ENCODE results near the gene ARHGAP30.
"Not testable (repeated sequence)": the region's sequence is repeated elsewhere in the genome, so short reads cannot be mapped to it uniquely, and the experiment has no call there.

Gene ARHGAP30

GRCh38 chr1:161021165-161021969 lies 48.3 kb downstream of the ARHGAP30 start:
- no peak for TF ChIP-seq EZH2phosphoT487 (IDR thresholded peaks at IDR 0.05; ENCODE audit: borderline replicate concordance, low read length)
- TF ChIP-seq, protein P1, sequence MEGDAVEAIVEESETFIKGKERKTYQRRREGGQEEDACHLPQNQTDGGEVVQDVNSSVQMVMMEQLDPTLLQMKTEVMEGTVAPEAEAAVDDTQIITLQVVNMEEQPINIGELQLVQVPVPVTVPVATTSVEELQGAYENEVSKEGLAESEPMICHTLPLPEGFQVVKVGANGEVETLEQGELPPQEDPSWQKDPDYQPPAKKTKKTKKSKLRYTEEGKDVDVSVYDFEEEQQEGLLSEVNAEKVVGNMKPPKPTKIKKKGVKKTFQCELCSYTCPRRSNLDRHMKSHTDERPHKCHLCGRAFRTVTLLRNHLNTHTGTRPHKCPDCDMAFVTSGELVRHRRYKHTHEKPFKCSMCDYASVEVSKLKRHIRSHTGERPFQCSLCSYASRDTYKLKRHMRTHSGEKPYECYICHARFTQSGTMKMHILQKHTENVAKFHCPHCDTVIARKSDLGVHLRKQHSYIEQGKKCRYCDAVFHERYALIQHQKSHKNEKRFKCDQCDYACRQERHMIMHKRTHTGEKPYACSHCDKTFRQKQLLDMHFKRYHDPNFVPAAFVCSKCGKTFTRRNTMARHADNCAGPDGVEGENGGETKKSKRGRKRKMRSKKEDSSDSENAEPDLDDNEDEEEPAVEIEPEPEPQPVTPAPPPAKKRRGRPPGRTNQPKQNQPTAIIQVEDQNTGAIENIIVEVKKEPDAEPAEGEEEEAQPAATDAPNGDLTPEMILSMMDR (IDR thresholded peaks at IDR 0.05; ENCODE audit: low read depth, low read length, poor library complexity, severe bottlenecking) = no peak
- Histone ChIP-seq H3K9me2 (replicated peaks; ENCODE audit: control insufficient read depth, low read length) (no peaks in the 10 kb centered on the region), H3F3A (ENCODE audit: control insufficient read depth, insufficient read depth) (peaks cover 18% of the 10 kb centered on the region), H3K4me1 (ENCODE audit: control insufficient read depth, low read length) (peaks cover 20% of the 10 kb centered on the region), H3K4me3 (ENCODE audit: low read length) (peak overlapping the region; percentile 68), H3K9me3 (ENCODE audit: control insufficient read depth, insufficient read depth, low read length) (no peaks in the 10 kb centered on the region), H3K4me2 (ENCODE audit: low read length) (peak overlapping the region; percentile 93), H3K27me3 (ENCODE audit: control insufficient read depth, low read length) (peaks cover 7% of the 10 kb centered on the region; the same call in 1 of the 2 replicates), H3K27ac (ENCODE audit: low read depth, low read length) (no peak overlapping the region), H4K20me1 (ENCODE audit: control insufficient read depth, insufficient read depth, low read depth, low read length) (no peaks in the 10 kb centered on the region), H3K36me3 (ENCODE audit: control insufficient read depth, low read length) (no peaks in the 10 kb centered on the region), H3K79me2 (ENCODE audit: control insufficient read depth, low read length) (peaks cover 9% of the 10 kb centered on the region)

- peaks cover 20% of the 10 kb centered on the region for H3K4me1 ChIP-seq (ENCODE audit: control insufficient read depth, low read length)
- peak within 1 kb of the TSS; percentile 93 for H3K4me2 ChIP-seq (ENCODE audit: low read length)
- peaks cover 9% of the 10 kb centered on the region for H3K79me2 ChIP-seq (ENCODE audit: control insufficient read depth, low read length)
- peaks cover 18% of the 10 kb centered on the region for H3F3A ChIP-seq (ENCODE audit: control insufficient read depth, insufficient read depth)
- H3K36me3 ChIP-seq (ENCODE audit: control insufficient read depth, low read length) = no peaks in the 10 kb centered on the region
- peaks cover 7% of the 10 kb centered on the region; the same call in 1 of the 2 replicates for H3K27me3 ChIP-seq (ENCODE audit: control insufficient read depth, low read length)
- no peak within 1 kb of the TSS for H3K27ac ChIP-seq (ENCODE audit: low read depth, low read length)
- H3K9me3 ChIP-seq (ENCODE audit: control insufficient read depth, insufficient read depth, low read length) = no peaks in the 10 kb centered on the region
- peak within 1 kb of the TSS; percentile 68 for H3K4me3 ChIP-seq (ENCODE audit: low read length)
- no peaks in the 10 kb centered on the region for H4K20me1 ChIP-seq (ENCODE audit: control insufficient read depth, insufficient read depth, low read depth, low read length)
- TF ChIP-seq, protein P1 (IDR thresholded peaks at IDR 0.05; ENCODE audit: low read depth, low read length, poor library complexity, severe bottlenecking) = no peak
- TF ChIP-seq EZH2phosphoT487 (IDR thresholded peaks at IDR 0.05; ENCODE audit: borderline replicate concordance, low read length) = no peak
- H3K9me2 ChIP-seq (replicated peaks; ENCODE audit: control insufficient read depth, low read length) = no peaks in the 10 kb centered on the region
Observed at GRCh38 chr1:161020509-161021164, 49.1 kb downstream of the ARHGAP30 start, which contains the start of gene F11R. F11R (minus strand) TSS chr1:161021152; CDS start chr1:161021073, 79 bp downstream.

DNA sequence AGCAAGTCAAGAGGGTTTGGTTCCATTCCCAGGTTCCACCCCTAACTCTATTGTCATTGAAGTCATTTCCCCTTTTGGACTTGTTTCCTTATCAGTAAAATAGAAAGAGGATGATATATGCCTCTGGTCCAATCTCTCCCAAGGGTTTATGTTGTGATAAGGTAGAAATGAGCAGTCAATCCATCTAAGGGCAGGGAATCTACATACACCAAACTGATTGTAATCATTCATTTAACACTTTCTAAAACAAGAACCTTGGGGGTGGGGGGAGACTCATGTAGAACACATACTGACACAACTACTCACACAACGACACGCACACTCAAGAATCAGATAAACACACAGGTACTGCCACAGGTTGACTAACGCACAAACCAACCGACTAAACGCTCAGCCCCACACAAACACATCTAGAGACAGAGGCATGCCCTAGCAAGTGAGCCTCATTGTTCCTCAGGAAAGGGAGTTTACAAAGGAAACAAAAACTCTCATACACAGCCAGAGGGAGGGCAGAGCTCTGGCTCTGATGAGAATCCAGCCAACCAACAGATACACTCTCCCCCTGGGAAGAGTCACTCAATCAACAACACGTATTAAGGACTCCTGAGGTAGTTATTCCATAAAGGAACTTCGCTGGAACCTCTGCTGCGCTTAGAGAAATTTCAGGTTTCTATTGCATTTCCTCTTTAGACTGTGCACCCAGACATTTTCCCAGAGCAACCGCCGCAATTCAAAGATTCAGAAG lies 49.8 kb downstream of the ARHGAP30 start:
- no peak overlapping the region for H3K27ac ChIP-seq (ENCODE audit: low read depth, low read length)
- peak overlapping the region; percentile 93 for H3K4me2 ChIP-seq (ENCODE audit: low read length)

DNA sequence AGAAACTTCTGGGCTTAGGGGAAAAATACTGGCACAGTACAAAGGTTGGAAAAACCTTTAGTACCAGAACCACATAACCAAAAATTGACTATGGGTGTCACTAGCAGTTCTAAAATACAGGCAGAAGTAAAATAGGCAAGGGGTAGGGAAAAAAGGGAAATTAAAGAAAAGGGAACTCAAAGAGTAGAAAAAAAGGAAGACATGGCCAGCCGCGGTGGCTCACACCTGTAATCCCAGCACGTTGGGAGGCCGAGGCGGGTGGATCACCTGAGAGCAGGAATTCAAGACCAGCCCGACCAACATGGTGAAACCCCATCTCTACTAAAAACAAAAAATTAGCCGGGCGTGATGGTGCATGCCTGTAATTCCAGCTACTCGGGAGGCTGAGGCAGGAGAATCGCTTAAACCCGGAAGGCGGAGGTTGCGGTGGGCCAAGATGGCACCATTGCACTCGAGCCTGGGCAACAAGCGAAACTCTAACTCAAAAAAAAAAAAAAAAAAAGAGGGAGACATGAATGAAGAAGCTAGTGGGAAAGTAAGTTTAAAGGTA lies 50.5 kb downstream of the ARHGAP30 start:
- H3K27ac ChIP-seq (ENCODE audit: low read depth, low read length); H3K79me2 ChIP-seq (ENCODE audit: control insufficient read depth, low read length); H4K20me1 ChIP-seq (ENCODE audit: control insufficient read depth, insufficient read depth, low read depth, low read length); H3K4me3 ChIP-seq (ENCODE audit: low read length); H3K9me2 ChIP-seq (replicated peaks; ENCODE audit: control insufficient read depth, low read length); H3K27me3 ChIP-seq (ENCODE audit: control insufficient read depth, low read length); H3K36me3 ChIP-seq (ENCODE audit: control insufficient read depth, low read length); H3K4me2 ChIP-seq (ENCODE audit: low read length); H3K9me3 ChIP-seq (ENCODE audit: control insufficient read depth, insufficient read depth, low read length): not testable (repeated sequence)
- peaks cover 11% of the 10 kb centered on the region for H3F3A ChIP-seq (ENCODE audit: control insufficient read depth, insufficient read depth)
- peaks cover 23% of the 10 kb centered on the region for H3K4me1 ChIP-seq (ENCODE audit: control insufficient read depth, low read length)

More for the DNA sequence above, 49.8 kb downstream of the ARHGAP30 start:
- Histone ChIP-seq H3K36me3 (ENCODE audit: control insufficient read depth, low read length) (no peaks in the 10 kb centered on the region), H3K9me3 (ENCODE audit: control insufficient read depth, insufficient read depth, low read length) (no peaks in the 10 kb centered on the region), H3F3A (ENCODE audit: control insufficient read depth, insufficient read depth) (peaks cover 14% of the 10 kb centered on the region), H3K4me3 (ENCODE audit: low read length) (peak overlapping the region; percentile 68), H3K27me3 (ENCODE audit: control insufficient read depth, low read length) (peaks cover 7% of the 10 kb centered on the region; the same call in 1 of the 2 replicates), H4K20me1 (ENCODE audit: control insufficient read depth, insufficient read depth, low read depth, low read length) (no peaks in the 10 kb centered on the region), H3K9me2 (replicated peaks; ENCODE audit: control insufficient read depth, low read length) (no peaks in the 10 kb centered on the region), H3K4me1 (ENCODE audit: control insufficient read depth, low read length) (peaks cover 20% of the 10 kb centered on the region), H3K79me2 (ENCODE audit: control insufficient read depth, low read length) (peaks cover 9% of the 10 kb centered on the region)
- TF ChIP-seq, protein P1 (IDR thresholded peaks at IDR 0.05; ENCODE audit: low read depth, low read length, poor library complexity, severe bottlenecking) = no peak
- no peak for TF ChIP-seq EZH2phosphoT487 (IDR thresholded peaks at IDR 0.05; ENCODE audit: borderline replicate concordance, low read length)

Data from DOHH2 (cell line).